Parathyroid adenoma (tissue), 2 donors: ENCODE data around the gene CCSER2.
A peak's percentile ranks its signal among the peaks of the same experiment; 100 is the strongest.
"Not testable (repeated sequence)": the region's sequence is repeated elsewhere in the genome, so short reads cannot be mapped to it uniquely, and the experiment has no call there.

Experiments
- H2AFZ ChIP-seq: fragments of 300-600 bp; sonication (generic); one replicate; pipeline ENCODE4 v1.7.0; 2017; ENCODE audit warnings: antibody characterized with exemption, mild to moderate bottlenecking
- H3K27ac ChIP-seq: fragments of 300-600 bp; sonication (generic); one replicate; pipeline ENCODE4 v1.7.0; 2017
- H3K27me3 ChIP-seq: fragments of 300-600 bp; sonication (generic); one replicate; pipeline ENCODE4 v1.7.0; 2017; ENCODE audit warnings: low read length; ENCODE audit not compliant: control insufficient read depth, insufficient read depth
- H3K36me3 ChIP-seq: fragments of 300-600 bp; sonication (generic); one replicate; pipeline ENCODE4 v1.7.0; 2017; ENCODE audit warnings: low read length; ENCODE audit not compliant: control insufficient read depth, insufficient read depth
- H3K4me1 ChIP-seq: fragments of 300-600 bp; sonication (generic); one replicate; pipeline ENCODE4 v1.7.0; 2017; ENCODE audit warnings: control low read depth
- H3K4me2 ChIP-seq: fragments of 300-600 bp; sonication (generic); one replicate; pipeline ENCODE4 v1.7.0; 2017; ENCODE audit warnings: low read length
- H3K4me3 ChIP-seq: fragments of 300-600 bp; sonication (generic); one replicate; pipeline ENCODE4 v1.7.0; 2017; ENCODE audit warnings: low read depth, low read length
- H3K79me2 ChIP-seq: fragments of 300-600 bp; sonication (generic); one replicate; pipeline ENCODE4 v1.7.0; 2017; ENCODE audit warnings: control low read depth
- H3K9ac ChIP-seq: fragments of 300-600 bp; sonication (generic); one replicate; pipeline ENCODE4 v1.7.0; 2017; ENCODE audit warnings: mild to moderate bottlenecking
- H3K9me3 ChIP-seq: fragments of 300-600 bp; sonication (generic); one replicate; pipeline ENCODE4 v1.7.0; 2017; ENCODE audit warnings: low read length; ENCODE audit not compliant: control insufficient read depth
- CTCF ChIP-seq: fragments of 300-600 bp; sonication (generic); IDR thresholded peaks from one replicate; pipeline ENCODE4 v1.7.0; 2017; ENCODE audit warnings: antibody characterized with exemption, mild to moderate bottlenecking
- donor health status: primary hyperparathyroidism.

CCSER2 gene

DNA sequence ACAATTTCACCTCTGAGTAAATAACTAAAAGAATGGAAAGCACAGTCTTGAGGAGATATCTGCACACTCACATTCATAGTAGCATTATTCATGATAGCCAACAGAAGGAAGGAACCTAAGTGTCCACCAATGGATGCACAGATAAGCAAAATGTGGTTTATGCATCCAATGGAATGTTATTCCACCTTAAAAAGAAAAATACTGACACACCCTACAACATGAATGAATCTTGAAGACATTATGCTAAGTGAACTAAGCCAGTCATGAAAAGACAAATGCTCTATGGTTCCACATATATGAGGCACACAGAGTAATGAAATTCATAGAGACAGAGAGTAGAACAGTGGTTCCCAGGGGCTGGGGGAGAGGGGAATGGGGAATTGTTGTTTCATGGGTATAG is 6.5 kb upstream of the CCSER2 start:
- H3K27ac ChIP-seq: no peak overlapping the region
- H3K36me3 ChIP-seq: no peaks in the 10 kb centered on the region

GRCh38 chr10:84323566-84323965 is 4.8 kb upstream of the CCSER2 start:
- not testable (repeated sequence) for H3K9ac ChIP-seq, H2AFZ ChIP-seq, H3K79me2 ChIP-seq, H3K36me3 ChIP-seq, H3K9me3 ChIP-seq, H3K4me3 ChIP-seq, H3K4me1 ChIP-seq, H3K27ac ChIP-seq, H3K4me2 ChIP-seq, H3K27me3 ChIP-seq

More for the DNA sequence above, 6.5 kb upstream of the CCSER2 start:
- Histone ChIP-seq H3K4me1 (peaks cover 9% of the 10 kb centered on the region), H2AFZ (no peak overlapping the region), H3K27me3 (no peaks in the 10 kb centered on the region), H3K79me2 (no peaks in the 10 kb centered on the region), H3K4me3 (no peak overlapping the region), H3K4me2 (no peak overlapping the region), H3K9me3 (no peaks in the 10 kb centered on the region), H3K9ac (no peak overlapping the region)
- TF ChIP-seq CTCF: no peak

- Histone ChIP-seq H3K4me1 (peaks cover 27% of the 10 kb centered on the region), H3K79me2 (peaks cover 27% of the 10 kb centered on the region)
- not testable (repeated sequence) for H3K27ac ChIP-seq, H3K4me2 ChIP-seq, H2AFZ ChIP-seq, H3K27me3 ChIP-seq, H3K9me3 ChIP-seq, H3K9ac ChIP-seq, H3K4me3 ChIP-seq, H3K36me3 ChIP-seq
Measured at GRCh38 chr10:84326995-84327394, 1.4 kb upstream of the CCSER2 start.

DNA sequence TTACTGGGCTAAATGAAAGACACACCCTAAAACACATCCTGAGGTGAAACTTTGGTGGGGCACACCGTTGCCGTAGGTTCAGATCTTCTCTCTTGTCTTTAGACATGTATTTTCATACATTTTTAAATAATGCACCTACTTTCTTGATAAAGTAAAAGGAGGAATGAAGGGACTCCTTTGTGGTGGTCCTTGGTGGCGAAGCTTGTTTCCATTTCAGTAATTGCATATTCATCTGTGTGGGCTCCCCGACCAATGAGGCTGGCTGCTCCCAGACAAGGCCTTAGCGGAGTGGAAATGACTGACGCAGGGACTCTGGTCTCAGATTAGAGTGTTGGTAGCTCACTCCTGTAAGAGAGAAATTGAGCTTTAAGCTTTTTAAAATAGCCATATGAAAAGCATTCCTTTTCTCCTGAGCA is 815 bp downstream of the CCSER2 start:
- no peak overlapping the region for H3K9ac ChIP-seq
- H3K27me3 ChIP-seq: no peaks in the 10 kb centered on the region
- no peaks in the 10 kb centered on the region for H3K36me3 ChIP-seq
- H3K27ac ChIP-seq: peak overlapping the region; percentile 52
- H3K4me1 ChIP-seq: peaks cover 37% of the 10 kb centered on the region
- no peak for TF ChIP-seq CTCF
- H3K79me2 ChIP-seq: peaks cover 42% of the 10 kb centered on the region
- H3K9me3 ChIP-seq: no peaks in the 10 kb centered on the region
- peak overlapping the region; percentile 16 for H2AFZ ChIP-seq
- H3K4me3 ChIP-seq: peak overlapping the region; percentile 72
- H3K4me2 ChIP-seq: peak overlapping the region; percentile 48

- TF ChIP-seq CTCF: no peak
Measured at GRCh38 chr10:84329986-84330651, 1.7 kb downstream of the CCSER2 start.

DNA sequence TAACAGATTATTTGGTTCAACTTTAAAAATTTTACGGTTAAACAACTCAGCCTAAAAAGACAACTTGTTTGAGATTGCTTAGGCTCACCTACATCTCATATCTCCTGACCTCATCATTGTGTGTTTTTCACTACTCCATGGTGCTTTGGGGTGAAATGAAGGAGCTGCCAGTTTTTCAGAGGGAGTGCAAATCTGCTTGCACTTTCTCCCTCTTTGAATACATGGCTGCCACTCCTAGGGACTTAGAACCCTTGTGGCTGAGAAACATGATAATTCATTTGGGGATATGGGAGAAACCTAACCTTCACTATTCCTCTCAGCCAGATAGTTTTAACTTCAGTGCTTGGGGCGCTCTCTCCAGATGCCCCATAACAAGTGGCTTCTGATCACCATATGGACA is 2.7 kb downstream of the CCSER2 start:
- TF ChIP-seq CTCF: no peak

More at GRCh38 chr10:84329986-84330651, 1.7 kb downstream of the CCSER2 start:
- Histone ChIP-seq H3K27me3 (no peaks in the 10 kb centered on the region), H3K9me3 (no peaks in the 10 kb centered on the region), H3K4me1 (peaks cover 40% of the 10 kb centered on the region), H2AFZ (no peak overlapping the region), H3K9ac (no peak overlapping the region), H3K79me2 (peaks cover 48% of the 10 kb centered on the region), H3K27ac (no peak overlapping the region), H3K4me2 (peak overlapping the region; percentile 48), H3K4me3 (peak overlapping the region; percentile 72), H3K36me3 (no peaks in the 10 kb centered on the region)

More for the DNA sequence above, 2.7 kb downstream of the CCSER2 start:
- Histone ChIP-seq H2AFZ (no peak overlapping the region), H3K79me2 (peaks cover 56% of the 10 kb centered on the region), H3K4me2 (no peak overlapping the region), H3K9me3 (no peaks in the 10 kb centered on the region), H3K36me3 (no peaks in the 10 kb centered on the region), H3K4me3 (no peak overlapping the region), H3K27me3 (no peaks in the 10 kb centered on the region), H3K27ac (no peak overlapping the region), H3K4me1 (peaks cover 43% of the 10 kb centered on the region), H3K9ac (no peak overlapping the region)
